NAMALWA (cell line): Measurements from ENCODE around the gene IL1A.
"Not testable (repeated sequence)": the region's sequence is repeated elsewhere in the genome, so short reads cannot be mapped to it uniquely, and the experiment has no call there.

Experiments
- DNase-seq: peaks from one replicate; pipeline ENCODE4 v3.0.0-alpha.2; 2015; ENCODE audit warnings: low spot score

Gene IL1A

GRCh38 chr2:112784199-112785189 is at the start of gene IL1A:
Gene IL1A (minus strand): TSS chr2:112784493. CDS start chr2:112783770, 723 bp downstream.
- no peak for DNase-seq

- DNase-seq, result no peak
Measured at GRCh38 chr2:112833976-112834375, 49.7 kb upstream of the IL1A start.

GRCh38 chr2:112833639-112833931 is 49.3 kb upstream of the IL1A start:
- DNase-seq, result not testable (repeated sequence)

GRCh38 chr2:112832841-112833638 is 48.7 kb upstream of the IL1A start:
- DNase-seq, result no peak

GRCh38 chr2:112831946-112832840 is 47.9 kb upstream of the IL1A start:
- DNase-seq, result peak; percentile 9

- DNase-seq, result peak; percentile 7
Measured at GRCh38 chr2:112831513-112831845, 47.2 kb upstream of the IL1A start.

- no peak for DNase-seq
Measured at GRCh38 chr2:112830682-112831512, 46.6 kb upstream of the IL1A start.

- DNase-seq, result no peak
Measured at GRCh38 chr2:112829961-112830681, 45.8 kb upstream of the IL1A start.

GRCh38 chr2:112829101-112829960 is 45.0 kb upstream of the IL1A start:
- DNase-seq, result no peak

- no peak for DNase-seq
Measured at GRCh38 chr2:112828251-112828691, 44.0 kb upstream of the IL1A start.

GRCh38 chr2:112827604-112828185 is 43.4 kb upstream of the IL1A start:
- no peak for DNase-seq

GRCh38 chr2:112827009-112827408 is 42.7 kb upstream of the IL1A start:
- DNase-seq, result no peak

GRCh38 chr2:112825706-112826105 is 41.4 kb upstream of the IL1A start:
- no peak for DNase-seq

- no peak for DNase-seq
Measured at GRCh38 chr2:112824694-112825085, 40.4 kb upstream of the IL1A start.

GRCh38 chr2:112821682-112822081 is 37.4 kb upstream of the IL1A start:
- no peak for DNase-seq

GRCh38 chr2:112821142-112821541 is 36.8 kb upstream of the IL1A start:
- DNase-seq, result no peak

GRCh38 chr2:112820343-112820742 is 36.0 kb upstream of the IL1A start:
- DNase-seq, result no peak

GRCh38 chr2:112819081-112819480 is 34.8 kb upstream of the IL1A start:
- no peak for DNase-seq
